C1 segment of cervical spinal cord (tissue), 14 donors: Measurements from ENCODE around the gene MRFAP1.
"Not testable (repeated sequence)": the region's sequence is repeated elsewhere in the genome, so short reads cannot be mapped to it uniquely, and the experiment has no call there.

ENCODE experiments used
- DNase-seq, 14 donors: peaks; one replicate each; lab custom pipeline; 2025; lab: John Stamatoyannopoulos, UW

Gene MRFAP1

DNA sequence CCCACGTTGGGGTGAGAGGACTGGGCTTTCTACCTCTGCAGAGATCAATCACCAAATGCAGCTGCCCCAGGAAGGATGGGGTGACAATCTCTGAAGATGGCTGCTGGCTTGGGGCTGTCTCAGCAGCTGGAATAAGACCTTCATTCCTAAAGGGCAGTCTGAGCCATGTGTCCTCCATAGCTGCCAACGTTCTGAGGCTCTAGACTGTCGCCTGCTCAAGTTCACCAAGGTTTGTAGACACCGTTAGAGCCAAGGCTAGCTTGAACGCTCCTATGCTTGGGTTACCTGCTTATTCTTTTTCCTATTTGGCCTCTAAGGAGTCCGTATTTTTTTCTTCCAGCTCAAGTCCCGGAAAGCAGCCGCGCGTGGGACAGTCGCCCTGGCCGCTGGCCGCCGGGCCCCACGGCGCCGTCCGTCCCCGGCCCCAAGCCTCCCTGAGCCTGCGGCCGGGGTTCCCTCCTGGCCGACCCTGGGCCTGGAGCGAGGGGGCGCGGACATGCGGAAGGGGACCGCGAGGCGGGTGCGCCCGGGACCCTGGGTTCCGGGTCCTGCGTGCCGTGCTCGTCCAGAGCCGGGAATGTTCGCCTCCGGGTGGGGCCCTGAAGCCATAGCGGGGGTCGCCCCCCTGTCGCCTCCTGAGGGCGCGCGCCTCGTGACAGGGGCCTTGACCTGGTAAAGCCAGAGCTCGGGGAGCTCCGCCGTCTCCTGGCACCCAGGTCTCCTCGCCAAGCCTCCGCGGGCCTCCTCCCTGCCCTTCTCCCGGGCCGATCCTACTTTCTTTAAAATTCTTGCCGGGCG is 23.3 kb downstream of the MRFAP1 start:
- no peak for DNase-seq

GRCh38 chr4:6665320-6665654 is 24.8 kb downstream of the MRFAP1 start:
- DNase-seq: no peak

DNA sequence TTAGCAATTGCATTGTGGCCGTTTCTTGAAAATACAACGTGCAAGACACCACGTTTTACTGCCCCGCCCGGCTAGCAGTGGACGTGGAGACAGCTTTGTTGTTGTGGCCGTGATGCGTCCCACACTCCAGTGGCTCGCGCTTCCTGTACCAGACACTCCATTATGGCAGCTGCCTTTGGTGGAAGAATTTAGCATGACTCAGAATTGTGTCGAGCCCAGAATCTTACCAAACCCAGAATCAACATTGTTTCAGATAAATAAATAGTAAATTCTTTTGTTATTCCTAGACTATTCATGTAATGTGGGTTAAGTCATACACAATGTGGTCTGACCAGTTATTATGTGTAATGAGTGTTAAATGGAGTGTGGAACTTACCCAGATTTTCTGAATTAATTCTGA is 27.9 kb downstream of the MRFAP1 start:
- DNase-seq: no peak

DNA sequence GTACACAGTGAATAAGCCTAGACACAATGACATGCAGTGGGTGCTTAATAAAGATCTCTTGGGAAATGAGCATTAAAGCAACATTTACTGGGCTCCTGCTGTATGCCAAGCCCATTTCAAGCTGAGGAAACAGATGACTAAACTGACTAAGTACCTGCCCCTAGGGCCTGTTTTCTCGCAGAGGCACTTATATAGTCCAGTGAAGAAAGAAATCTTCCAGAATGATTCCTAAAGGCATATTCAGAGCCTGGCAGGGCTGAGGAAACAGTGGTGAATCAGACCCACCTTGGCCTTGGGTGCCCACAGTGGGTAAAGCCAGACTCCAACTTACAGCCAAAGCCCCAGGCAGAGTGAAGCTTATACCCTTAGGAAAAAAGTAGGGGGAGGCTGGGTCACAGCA is 31.2 kb downstream of the MRFAP1 start:
- DNase-seq: no peak

GRCh38 chr4:6672131-6672530 is 31.6 kb downstream of the MRFAP1 start:
- DNase-seq: no peak

DNA sequence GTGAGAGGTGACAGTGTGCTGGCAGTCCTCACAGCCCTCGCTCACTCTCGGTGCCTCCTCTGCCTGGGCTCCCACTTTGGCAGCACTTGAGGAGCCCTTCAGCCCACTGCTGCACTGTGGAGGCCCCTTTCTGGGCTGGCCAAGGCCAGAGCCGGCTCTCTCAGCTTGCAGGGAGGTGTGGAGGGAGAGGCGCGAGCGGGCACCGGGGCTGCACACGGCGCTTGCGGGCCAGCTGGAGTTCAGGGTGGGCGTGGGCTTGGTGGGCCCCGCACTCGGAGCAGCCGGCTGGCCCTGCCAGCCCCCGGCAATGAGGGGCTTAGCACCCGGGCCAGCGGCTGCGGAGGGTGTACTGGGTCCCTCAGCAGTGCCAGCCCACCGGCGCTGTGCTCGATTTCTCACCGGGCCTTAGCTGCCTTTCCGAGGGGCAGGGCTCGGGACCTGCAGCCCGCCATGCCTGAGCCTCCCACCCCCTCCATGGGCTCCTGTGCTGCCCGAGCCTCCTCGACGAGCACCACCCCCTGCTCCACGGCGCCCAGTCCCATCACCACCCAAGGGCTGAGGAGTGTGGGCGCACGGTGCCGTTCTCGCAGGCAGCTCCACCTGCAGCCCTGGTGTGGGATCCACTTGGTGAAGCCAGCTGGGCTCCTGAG is 32.2 kb downstream of the MRFAP1 start:
- not testable (repeated sequence) for DNase-seq

DNA sequence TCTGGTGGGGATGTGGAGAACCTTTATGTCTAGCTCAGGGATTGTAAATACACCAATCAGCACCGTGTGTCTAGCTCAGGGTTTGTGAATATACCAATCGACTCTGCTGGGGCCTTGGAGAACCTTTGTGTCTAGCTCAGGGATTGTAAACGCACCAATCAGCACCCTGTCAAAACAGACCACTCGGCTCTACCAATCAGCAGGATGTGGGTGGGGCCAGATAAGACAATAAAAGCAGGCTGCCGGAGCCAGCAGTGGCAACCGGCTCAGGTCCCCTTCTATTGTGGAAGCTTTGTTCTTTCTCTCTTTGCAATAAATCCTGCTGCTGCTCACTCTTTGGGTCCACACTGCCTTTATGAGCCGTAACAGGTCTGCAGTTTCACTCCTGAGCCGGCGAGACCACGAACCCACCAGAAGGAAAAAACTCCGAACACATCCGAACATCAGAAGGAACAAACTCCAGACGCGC is 32.7 kb downstream of the MRFAP1 start:
- peak in 2 of 14 donors; percentile 40 to 65 for DNase-seq

GRCh38 chr4:6673660-6674499 is 33.4 kb downstream of the MRFAP1 start:
- DNase-seq: peak; percentile 66 to 96 (median 92)

DNA sequence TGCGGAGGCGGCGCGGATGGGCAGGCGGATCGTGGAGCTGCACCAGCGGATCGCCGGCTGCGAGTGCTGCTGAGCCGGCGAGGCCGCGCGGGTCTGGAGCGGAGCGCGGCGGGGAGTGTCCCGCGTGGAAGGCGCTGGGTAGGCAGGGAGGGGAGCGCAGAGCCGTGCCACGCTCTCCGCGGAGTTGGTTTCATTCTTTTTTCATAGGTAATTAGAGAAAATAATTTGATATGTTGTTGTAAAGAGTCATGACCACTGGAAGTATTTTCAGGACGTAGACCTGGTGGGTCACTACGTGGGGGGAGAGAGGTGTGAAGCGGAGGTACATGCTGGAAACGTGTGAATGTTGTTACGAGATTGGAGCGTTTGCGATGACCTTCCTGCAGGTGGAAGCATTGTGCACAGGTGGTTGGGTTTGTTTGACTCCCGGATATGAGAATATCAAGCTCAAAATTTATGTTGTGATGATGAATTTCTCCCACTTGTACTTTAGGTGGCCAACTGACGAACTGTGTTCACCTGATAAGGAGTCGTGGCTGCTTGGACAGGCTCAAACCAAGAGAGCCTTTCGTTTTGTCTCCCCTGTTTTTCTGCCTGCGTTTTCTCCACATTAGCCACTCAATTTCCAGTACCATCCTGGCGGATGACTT is 34.1 kb downstream of the MRFAP1 start:
- DNase-seq: peak in 1 of 14 donors; percentile 44

GRCh38 chr4:6676722-6677558 is 36.5 kb downstream of the MRFAP1 start:
- no peak for DNase-seq

GRCh38 chr4:6680372-6681034 is 40.0 kb downstream of the MRFAP1 start:
- DNase-seq: no peak

GRCh38 chr4:6681191-6681590 is 40.7 kb downstream of the MRFAP1 start:
- no peak for DNase-seq

DNA sequence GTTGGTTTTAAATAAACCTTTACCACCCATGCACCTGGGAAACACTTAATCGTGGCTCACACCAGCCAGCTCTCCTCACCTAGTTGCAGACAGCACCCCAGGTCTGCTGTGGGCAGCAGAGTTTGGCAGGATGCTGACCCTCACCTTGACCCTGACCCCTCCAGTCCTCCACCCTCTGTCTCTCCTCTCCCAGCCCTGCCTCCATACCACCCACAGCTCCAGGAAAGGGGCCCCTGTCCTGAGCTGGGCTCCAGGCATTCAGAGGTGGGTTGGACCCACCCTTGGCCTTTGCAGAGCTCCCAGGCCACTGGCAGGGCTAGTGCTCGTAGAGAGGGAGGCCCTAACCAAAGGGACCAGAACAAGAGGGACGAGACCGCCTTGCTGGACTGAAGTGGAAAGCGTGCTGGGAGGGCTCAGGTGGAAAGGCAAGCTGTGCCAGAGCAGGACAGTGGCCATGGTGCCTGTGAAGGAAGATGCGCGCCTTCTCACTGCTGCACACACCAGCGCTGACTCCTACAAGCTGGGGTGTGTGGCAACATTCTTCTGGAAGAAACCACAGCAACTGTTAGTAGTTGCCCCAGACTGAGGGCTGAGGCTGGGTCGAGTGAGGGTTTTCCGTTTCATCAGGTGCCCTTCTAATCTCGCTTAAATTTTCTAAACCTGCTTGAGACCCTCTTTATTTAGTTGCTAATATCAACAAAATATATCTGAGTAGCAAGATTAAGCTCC is 42.5 kb downstream of the MRFAP1 start:
- DNase-seq: no peak

- no peak for DNase-seq
Measured at GRCh38 chr4:6684656-6685055, 44.2 kb downstream of the MRFAP1 start.

- no peak for DNase-seq
Measured at GRCh38 chr4:6686104-6686787, 45.8 kb downstream of the MRFAP1 start.

DNA sequence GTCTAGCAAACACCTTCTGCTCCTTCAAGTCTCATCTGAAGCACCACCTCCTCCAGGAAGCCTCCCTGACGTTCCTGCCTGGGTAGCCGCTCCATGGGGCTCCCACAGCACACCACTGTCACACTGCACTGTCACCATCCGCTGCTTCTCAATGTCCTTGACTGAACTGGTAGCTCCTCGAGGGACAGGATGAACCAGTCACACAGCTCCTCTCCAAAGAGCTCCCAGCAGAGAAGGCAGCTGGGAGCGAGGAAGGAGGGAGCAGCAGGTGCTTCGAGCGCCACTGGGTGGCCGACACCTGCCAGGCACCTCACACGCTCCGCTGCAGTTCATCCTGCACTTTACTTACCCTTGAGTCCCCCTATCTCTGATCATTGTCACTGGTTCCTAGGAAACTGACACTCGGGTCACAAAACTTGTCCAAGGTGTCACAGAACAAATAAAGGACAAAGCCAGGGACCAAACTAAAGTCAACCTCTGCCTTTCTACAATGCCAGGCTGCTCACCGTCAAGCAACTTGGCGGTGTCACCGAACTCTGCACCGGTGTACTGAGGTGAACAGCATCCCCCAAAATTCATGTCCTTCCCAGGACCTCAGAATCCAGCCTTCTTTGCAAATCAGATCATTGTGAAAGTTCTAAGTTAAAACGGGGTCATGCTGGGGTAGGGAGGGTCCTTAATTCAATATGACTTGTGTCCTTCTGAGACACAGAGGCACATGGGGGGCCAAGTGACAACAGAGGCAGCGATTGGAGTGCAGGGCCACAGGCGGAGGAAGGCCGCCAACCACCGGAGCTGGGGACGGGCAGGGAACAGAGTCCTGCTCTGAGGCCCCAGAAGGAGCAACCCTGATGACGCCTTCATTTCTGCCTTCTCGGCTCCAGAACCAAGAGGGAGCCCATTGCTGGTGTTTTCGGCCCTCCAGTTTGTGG is 47.7 kb downstream of the MRFAP1 start:
- no peak for DNase-seq

GRCh38 chr4:6688879-6689505 is 48.5 kb downstream of the MRFAP1 start:
- no peak for DNase-seq
